Glomerular visceral epithelial cell (primary cell): ENCODE data around the gene AKR1D1.
A peak's percentile ranks its signal among the peaks of the same experiment; 100 is the strongest.
"Not testable (repeated sequence)": the region's sequence is repeated elsewhere in the genome, so short reads cannot be mapped to it uniquely, and the experiment has no call there.

ENCODE experiments used
- DNase-seq: peaks from one replicate; pipeline ENCODE4 v3.0.0-alpha.2; 2016; ENCODE audit errors: extremely low spot score

Gene AKR1D1

DNA sequence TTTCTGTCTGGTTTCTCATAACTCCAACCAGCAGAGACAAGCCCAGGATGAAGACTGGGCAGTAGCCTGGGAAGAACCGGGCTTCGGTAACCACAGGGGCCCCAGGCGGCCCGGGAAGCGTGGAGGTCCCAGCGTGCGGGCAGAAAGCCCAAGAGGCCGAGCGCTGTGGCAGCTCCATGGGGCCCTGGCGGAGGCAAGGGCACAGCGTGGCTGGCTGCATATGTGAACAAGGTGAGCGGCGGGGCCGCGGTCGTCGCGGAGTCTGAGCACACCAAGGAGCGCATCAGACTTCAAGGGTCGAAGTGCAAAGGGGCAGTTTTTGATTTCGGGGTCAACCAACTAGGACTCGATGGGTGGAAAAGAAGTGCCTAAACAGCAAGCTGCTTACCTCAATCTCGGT is 45.9 kb downstream of the AKR1D1 start:
- DNase-seq, result no peak

DNA sequence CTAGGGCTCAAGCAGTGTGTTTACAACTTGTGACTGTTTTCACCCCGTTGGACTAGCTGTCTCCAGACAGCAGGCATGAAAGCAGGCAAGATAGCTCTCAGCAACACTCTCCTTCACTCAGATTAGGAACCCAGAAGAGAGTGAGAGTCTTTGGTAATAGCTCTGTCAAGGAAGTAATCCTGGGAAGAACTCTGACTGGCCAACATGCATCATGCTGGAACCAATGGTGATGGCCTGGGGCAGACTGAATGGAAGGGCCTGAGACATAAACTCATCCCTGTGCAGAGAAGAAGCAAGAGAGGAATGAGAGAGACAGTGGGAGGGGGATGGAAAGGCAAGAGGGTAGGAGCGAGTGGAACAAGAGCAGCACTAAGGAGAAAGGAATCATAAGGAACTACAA is 48.9 kb downstream of the AKR1D1 start:
- peak; percentile 67 for DNase-seq

DNA sequence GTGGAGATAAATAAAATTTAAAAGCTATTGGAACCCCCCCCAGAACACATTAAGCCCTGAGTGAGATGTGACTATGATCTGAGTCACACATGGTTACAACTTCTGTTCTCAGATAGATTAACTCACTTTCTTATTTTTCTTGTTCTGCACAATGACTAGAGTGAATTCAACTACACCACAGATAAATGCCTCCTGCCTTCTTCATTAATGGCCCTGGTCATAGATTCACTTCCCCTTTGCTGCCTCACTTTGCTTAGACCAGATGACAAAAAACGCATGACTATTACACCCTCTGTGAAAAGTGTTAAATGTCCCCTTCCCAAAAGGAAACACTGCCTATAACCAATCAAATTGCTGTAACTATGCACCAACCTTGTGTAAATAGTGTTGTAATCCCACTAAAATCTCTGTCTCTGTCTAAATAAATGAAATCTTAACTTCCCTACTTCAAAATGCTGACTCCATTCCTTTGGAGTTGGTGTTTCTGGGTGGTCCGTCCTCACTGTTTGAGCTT is 49.4 kb downstream of the AKR1D1 start:
- peak; percentile 75 for DNase-seq

DNA sequence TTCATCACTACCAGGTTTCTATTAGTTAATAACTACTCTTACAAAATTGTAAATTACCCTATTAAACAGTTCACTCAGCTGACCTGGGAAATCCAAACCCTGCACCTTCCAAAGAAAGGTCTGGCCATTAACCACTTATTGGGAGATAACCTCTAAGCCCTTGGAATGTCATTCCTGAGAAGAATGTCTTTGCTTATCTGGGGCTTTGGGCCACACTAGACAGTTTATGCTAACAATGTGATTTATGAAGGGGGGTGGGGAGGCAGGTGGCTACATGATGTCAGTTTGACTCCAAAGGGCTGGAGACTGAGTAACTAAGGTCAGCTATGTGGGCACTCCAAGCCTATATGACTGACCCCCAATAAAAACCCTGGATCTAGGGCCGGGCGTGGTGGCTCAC is 50.7 kb downstream of the AKR1D1 start:
- DNase-seq, result peak; percentile 26

DNA sequence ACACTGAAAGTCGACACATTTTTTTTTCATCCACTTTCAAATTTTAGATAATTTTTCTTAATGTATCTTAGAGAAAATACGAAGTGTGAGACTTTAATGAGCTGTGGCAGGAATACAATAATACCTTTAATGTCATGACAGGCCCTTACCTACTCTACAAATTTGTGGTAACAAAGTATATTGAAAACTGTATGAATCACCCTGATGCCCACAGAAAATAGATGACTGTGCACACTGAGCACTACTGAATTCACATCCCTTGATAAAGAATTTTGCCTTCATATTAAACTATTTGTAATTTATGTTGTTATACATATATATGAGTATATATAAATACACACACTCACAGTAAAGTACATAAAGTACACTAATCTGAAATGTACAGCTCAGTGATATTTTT is 51.7 kb downstream of the AKR1D1 start:
- peak; percentile 7 for DNase-seq

DNA sequence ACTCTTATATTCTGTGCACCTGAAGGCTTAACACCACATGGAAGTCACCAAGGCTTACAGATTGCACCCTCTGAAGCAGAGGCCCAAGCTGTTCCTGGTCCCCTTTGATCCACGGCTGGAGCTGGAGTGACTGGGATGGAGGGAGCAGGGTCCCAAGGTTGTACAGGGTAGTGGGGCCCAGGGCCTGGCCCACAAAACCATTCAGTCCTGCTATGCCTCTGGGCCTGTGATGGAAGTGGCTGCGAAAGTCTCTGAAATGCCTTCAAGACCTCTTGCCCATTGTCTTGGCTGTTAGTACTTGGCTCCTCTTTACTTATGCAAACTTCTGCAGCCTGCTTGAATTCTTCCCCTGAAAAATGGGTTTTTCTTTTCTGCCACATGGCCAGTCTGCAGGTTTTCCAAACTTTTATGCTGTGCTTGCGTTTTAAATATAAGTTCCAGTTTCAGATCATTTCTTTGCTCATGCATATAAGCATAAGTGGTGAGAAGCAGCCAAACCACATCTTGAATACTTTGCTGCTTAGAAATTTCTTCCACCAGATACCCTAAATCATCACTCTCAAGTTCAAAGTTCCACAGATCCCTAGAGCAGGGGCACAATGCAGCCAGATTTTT is 53.4 kb downstream of the AKR1D1 start:
- DNase-seq, result no peak

DNA sequence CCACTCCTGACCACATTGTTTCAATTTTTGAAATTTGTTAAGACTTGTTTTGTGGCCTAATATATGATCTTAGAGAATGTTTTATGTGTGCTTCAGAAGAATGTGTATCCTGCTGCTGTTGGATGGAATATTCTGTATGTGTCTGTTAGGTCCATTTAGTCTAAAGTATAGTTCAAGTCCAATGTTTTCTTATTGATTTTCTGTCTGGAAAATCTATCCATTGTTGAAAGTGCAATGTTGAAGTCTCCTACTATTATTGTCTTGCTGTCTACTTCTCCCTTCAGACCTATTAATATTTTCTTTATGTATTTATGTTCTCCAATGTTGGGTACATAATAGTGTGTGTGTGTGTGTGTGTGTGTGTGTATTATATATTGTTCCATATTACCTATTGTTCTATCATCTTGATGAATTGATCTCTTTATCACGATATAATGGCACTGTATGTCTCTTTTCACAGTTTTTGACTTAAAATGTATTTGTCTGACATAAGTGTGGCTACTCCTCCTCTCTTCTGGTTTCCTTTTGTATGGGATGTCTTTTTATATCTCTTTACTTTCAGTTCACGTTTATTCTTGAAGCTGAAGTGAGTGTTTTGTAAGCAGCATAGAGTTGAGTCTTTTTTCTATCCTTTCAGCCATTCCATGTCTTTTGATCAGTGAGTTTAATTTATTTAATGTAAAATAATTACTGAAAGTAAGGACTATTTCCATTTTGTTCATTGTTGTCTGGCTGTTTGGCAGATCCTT is 61.3 kb downstream of the AKR1D1 start:
- no peak for DNase-seq

DNA sequence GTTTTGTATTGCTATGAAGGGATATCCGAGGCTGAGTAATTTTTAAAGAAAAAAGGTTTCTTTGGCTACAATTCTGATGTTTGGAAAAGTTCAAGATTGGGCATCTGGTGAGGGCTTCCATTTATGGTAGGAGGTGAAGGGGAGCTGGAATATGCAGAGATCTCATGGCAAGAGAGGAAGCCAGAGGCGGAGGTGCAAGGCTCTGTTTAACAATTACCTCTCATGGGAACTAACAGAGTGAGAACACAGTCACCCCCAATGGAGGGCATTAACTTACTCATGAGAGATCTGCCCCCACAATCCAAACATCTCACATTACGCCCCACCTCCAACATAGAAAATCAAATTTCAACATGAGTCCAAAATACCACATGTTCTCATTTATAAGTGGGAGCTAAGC is 62.0 kb downstream of the AKR1D1 start:
- DNase-seq, result no peak

DNA sequence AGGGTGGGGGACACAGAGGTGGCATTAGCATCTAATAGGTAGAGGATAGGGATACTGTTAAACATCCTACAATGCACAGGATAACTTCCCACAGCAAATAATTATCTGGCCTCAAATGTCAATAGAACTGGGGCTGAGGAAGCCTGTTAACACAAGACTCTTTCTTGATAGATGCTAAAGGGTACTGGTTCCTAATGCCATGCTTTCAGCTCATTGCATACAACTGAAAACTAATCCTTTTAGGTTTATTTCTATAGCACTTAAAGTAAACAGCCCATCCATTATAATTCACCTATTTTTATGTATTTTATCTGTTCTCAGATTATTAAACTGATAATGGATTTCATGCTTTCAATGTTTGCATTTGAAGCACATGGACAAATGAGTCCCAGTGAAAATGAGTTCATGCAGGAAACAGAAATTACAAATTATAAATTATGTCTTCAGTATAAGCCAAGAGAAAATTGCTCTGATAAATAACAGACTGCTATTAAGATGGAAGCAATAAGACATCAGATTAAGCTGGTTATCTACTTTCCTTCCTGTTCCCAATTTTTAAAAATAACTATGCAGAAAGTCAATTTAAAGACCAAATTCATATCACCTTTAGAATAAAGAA is 66.4 kb downstream of the AKR1D1 start:
- no peak for DNase-seq

DNA sequence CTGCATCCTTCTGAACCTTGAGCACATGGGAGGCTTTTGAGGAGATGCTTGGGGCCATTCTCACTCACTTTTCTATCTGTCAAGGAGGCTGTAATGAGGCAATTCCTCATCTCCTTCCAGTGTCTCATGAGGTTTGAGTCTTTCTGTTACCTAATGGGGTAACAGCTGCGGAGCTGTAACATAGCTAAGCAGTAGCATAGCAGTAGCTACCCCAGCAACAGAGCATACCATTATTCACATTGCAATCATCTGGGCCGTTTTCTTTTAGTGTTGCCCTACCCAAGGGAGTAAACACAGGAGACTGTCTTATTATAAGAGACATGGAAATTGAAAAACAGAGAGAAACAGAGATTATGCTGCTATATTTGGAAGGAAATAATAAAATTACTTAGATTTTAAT is 68.7 kb downstream of the AKR1D1 start:
- DNase-seq, result no peak

DNA sequence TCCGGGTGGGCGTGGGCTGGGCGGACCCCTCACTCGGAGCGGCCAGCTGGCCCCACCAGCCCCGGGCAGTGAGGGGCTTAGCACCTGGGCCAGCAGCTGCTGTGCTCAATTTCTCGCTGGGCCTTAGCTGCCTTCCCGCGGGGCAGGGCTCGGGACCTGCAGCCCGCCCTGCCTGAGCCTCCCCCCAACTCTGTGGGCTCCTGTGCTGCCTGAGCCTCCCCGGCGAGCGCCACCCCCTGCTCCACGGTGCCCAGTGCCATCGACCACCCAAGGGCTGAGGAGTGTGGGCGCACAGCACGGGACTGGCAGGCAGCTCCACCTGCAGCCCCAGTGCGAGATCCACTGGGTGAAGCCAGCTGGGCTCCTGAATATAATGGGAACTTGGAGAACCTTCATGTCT is 70.0 kb downstream of the AKR1D1 start:
- not testable (repeated sequence) for DNase-seq

DNA sequence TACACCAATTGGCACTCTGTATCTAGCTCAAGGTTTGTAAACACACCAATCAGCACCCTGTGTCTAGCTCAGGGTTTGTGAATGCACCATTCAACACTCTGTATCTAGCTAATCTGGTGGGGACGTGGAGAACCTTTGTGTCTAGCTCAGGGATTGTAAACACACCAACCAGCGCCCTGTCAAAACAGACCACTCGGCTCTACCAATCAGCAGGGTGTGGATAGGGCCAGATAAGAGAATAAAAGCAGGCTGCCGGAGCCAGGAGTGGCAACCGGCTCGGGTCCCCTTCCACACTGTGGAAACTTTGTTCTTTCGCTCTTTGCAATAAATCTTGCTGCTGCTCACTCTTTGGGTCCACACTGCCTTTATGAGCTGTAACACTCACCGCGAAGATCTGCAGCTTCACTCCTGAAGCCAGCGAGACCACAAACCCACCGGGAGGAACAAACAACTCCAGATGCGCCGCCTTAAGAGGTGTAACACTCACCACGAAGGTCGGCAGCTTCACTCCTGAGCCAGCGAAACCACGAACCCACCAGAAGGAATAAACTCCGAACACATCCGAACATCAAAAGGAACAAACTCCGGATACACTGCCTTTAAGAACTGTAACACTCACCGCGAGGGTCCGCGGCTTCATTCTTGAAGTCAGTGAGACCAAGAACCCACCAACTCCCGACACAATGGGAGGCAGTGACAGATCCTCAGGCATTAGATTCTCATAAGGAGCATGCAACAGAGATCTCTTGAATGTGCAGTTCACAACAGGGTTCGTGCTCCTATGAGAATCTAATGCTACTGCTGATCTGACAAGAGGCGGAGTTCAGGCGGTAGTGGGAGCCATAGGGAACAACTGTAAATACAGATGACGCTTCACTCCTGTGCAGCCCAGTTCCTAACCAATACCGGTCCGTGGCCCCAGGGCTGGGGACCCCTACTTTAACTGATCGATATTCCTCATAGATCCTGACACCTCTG is 70.8 kb downstream of the AKR1D1 start:
- not testable (repeated sequence) for DNase-seq

DNA sequence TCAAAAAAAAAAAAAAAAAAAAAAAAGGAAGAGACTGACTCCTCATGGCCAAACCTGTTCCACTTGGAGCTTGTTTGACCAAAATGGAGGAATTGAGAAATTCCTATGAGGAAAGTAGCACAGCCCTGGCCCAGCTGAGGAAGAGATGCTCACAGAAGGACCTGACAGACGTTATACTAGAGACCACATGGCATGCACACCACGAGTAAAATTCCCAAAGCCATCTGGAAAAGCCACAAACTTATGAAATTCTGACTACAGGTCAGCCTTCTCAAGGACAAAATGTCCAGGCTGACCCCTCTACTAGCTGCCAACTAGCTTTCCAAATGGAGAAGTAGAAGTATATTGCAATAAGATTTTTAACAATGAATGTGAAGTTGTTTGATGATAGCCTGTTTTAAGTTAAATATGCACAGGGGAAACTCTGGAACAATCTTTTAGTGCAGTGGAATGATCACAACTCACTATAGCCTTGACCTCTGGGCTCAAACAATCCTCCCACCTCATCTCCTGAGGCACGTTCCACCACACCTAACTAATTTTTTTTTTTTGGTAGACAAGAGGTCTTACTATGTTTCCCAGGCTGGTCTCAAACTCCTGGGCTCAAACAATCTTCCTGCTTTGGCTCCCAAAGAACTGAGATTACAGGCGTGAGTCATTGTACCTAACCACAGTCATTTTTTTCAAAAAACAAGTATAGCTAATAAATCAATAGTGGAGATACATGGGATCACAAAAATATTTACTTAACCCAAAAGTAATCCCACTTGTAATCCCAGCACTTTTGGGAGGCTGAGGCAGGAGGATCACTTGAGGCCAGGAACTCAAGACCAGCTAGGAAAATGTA is 75.7 kb downstream of the AKR1D1 start:
- DNase-seq, result no peak

DNA sequence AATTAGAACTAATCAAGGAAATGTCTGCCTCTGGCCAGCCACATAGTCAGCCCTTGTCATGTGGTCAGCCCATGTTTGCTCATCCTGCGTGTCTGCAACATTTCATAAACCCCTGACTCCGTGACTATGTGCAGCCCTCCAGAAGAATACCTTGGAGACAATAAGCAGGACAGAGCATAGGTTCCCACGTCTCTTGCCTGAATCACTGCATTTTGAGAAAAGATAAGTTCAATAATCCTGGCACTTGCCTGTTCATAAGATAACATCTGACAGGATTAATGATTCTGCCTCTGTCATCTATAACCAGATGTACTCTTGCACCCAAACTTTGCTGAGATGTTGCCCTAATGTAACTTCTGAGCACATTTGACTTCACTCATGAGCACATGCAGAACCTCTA is 78.4 kb downstream of the AKR1D1 start:
- DNase-seq, result no peak

DNA sequence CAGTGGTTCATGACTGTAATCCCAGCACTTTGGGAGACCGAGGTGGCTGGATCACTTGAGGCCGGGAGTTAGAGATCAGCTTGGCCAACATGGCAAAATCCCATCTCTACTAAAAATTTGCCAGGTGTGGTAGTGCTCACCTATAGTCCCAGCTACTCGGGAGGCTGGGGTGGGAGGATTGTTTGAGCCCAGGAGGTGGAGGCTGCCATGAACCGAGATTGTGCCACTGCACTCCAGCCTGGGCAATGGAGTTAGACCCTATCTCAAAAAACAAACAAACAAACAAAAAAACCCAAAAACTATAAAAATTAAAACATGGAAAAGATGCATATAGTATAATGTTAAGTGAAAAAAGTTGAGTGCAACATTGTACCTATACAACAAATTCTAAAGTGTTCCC is 81.4 kb downstream of the AKR1D1 start:
- DNase-seq, result no peak

DNA sequence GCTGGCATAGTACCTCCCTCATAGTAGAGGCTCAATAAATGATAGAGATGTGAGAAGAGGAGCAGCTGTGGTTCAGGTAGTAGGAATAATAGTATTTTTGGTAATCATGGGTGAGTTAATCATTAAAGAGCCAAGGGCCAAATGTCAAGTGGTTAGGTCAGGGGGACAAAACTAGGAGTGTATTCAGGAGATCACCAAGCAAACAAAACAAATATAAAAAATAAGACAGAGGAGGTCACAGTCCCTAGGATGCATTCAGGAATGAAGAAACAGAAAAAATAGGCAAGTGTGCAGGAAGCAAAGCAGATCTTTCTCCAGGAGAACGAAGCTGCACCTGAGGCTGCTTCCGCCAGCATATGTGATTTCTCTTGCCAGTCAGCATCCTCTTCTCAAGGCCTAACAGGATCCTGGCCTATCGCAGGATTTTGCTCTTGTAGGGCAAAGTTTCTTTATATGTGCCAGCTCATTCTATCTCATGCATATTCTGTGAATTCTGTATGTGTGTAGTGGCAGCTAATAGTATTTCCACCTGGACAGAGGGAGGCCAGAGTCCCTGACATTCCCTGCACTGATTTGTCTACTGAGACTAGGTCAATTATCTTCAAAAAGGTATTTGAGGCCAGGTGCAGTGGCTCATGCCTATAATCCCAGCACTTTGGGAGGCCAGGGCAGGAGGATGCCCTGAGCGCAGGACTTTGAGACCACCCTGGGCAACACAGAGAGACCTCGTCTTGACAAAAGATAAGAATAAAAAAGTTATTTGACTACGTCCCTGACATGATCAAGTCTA is 82.7 kb downstream of the AKR1D1 start:
- no peak for DNase-seq

DNA sequence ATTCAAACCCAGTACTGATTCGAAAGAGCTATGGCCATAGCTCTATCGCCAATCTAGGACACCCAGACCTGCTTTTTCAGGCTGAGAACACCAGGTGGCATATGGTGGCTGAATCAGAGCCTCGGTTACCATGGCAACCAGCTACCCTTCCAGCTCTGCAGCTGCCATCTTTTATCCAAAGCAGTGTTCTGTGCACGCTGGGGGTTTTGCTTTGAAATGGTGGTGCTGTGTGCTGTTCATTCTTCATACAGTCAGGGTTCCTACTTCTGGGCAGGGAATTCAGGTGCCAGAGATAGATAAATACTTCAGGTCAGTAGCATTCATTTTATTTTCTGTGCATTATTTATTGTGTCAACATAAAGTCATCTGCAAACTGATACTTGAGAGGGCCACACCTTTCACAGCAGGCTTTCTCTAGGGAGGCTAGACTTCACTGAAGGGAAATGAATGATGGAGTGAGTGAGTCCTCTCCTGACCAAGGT is 85.4 kb downstream of the AKR1D1 start:
- DNase-seq, result peak; percentile 91

DNA sequence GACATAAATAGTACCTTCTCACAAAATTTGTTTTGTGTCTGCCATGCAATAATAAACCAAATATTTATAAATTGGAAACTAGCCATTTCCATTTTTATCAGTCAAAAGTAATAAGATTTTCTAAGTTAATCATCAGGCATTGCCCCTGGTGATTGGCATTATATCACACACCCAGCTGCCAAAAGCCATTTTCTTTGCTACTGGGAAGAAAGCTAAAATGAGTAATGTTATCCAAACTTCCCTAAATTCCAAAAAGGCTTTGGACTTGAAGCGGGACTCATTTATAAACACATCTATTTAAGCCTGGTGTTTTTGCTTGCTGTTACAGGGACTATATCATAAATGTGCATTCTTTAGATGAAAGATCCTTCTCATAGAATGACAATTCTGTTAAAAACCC is 86.0 kb downstream of the AKR1D1 start:
- no peak for DNase-seq

DNA sequence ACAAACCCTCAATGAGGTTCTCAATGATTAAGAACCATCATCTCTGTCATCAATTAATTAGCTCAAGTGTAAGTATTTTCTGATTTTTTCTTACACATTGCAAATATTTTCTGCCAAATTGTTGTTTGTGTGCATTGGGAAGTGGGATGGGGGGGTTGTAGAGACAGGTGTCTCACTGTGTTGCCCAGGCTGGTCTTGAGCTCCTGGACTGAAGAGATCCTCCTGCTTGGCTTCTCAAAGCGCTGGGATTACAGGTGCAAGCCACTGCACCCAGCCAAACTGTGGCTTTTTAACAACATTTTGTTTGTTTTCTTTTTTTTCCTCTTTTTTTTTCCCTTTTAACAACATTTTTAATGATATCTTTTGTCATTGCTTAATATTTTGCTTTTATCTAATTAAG is 87.5 kb downstream of the AKR1D1 start:
- DNase-seq, result no peak

DNA sequence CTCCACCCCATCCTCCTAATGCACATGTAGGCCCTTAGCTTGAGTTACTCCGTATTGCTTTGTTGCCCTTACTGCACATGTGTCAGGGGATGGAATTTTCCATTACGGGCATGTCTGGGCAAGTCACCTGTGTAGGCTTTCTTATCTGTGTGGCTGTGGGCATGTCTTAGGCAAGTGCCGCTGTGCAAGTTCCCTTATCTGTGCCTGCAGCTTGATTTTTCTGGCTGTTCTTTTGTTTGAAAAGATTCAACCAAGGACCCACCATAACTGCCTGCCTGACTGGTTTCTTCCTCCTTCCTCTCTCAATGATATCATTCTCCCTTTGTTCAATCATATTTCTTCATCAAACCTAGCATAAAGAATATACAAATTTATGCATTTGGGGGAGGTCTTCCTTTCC is 88.5 kb downstream of the AKR1D1 start:
- no peak for DNase-seq
